Karpas-422 (cell line): ENCODE measurements around the gene ZBTB7C. TPM values are rescaled to one million over a fixed set of nuclear protein-coding genes. Genes with fewer than 3 reads are reported as not detected.

ENCODE experiments used
- DNase-seq: peaks from one replicate; pipeline ENCODE4 v3.0.0-alpha.2; 2015
- H2AFZ ChIP-seq: fragments of 200-600 bp; sonication (generic); 2 replicates; pipeline ENCODE4 v1.6.1; 2014; ENCODE audit warnings: antibody characterized with exemption, low read length, mixed read lengths
- H3K27ac ChIP-seq: fragments of 200-600 bp; sonication (generic); 2 replicates; pipeline ENCODE4 v1.5.1; 2014; ENCODE audit warnings: mild to moderate bottlenecking, low read length, moderate library complexity
- H3K27me3 ChIP-seq: fragments of 200-600 bp; sonication (generic); 2 replicates; pipeline ENCODE4 v1.6.1; 2014; ENCODE audit warnings: low read length, mixed read lengths
- H3K36me3 ChIP-seq: fragments of 200-600 bp; sonication (generic); 2 replicates; pipeline ENCODE4 v1.6.1; 2014; ENCODE audit warnings: low read length, mixed read lengths; ENCODE audit not compliant: insufficient read depth
- H3K4me1 ChIP-seq: fragments of 200-600 bp; sonication (generic); 2 replicates; pipeline ENCODE4 v1.6.1; 2014; ENCODE audit warnings: mild to moderate bottlenecking, low read length, mixed read lengths
- H3K4me2 ChIP-seq: fragments of 200-600 bp; sonication (generic); 2 replicates; pipeline ENCODE4 v1.6.1; 2014; ENCODE audit warnings: low read length, low read depth, mild to moderate bottlenecking; ENCODE audit not compliant: poor library complexity, severe bottlenecking
- H3K4me3 ChIP-seq: fragments of 200-600 bp; sonication (generic); 2 replicates; pipeline ENCODE4 v1.5.1; 2014; ENCODE audit warnings: mild to moderate bottlenecking, antibody characterized with exemption, low read length, mixed read lengths
- H3K79me2 ChIP-seq: fragments of 200-600 bp; sonication (generic); 2 replicates; pipeline ENCODE4 v1.6.1; 2014; ENCODE audit warnings: mild to moderate bottlenecking, low read length, mixed read lengths
- H3K9ac ChIP-seq: fragments of 200-600 bp; sonication (generic); 2 replicates; pipeline ENCODE4 v1.6.0; 2014; ENCODE audit warnings: low read length
- H3K9me2 ChIP-seq: fragments of 200-600 bp; sonication (generic), shearing (Covaris generic); replicated peaks from 2 replicates; pipeline ENCODE4 v1.6.0; 2014; ENCODE audit warnings: mild to moderate bottlenecking, low read length, moderate library complexity; ENCODE audit not compliant: insufficient read depth
- H3K9me3 ChIP-seq: fragments of 300-700, 200-600 bp; sonication (generic); 2 replicates; pipeline ENCODE4 v1.6.1; 2014; ENCODE audit warnings: low read length, mixed read lengths
- H4K20me1 ChIP-seq: fragments of 200-600 bp; sonication (generic); 2 replicates; pipeline ENCODE4 v1.6.1; 2014; ENCODE audit warnings: mild to moderate bottlenecking, antibody characterized with exemption, low read length, low read depth; ENCODE audit not compliant: insufficient read depth
- total RNA-seq: library from RNA; depleted of rRNA; stranded (reverse); fragments of >200 nt; shearing (Covaris generic); gene quantifications from 2 replicates; pipeline ENCODE4 v1.2.3, GENCODE V29; 2014; ENCODE audit warnings: low replicate concordance

The ZBTB7C gene
- total RNA-seq, 1 experiment from 2014 or later, result not detected

- H3K9me2 ChIP-seq, result no peaks in the 10 kb centered on the region
- no peaks in the 10 kb centered on the region for H3K79me2 ChIP-seq
- no peaks in the 10 kb centered on the region for H3K36me3 ChIP-seq
- no peaks in the 10 kb centered on the region for H3K9me3 ChIP-seq
- H4K20me1 ChIP-seq, result no peaks in the 10 kb centered on the region
- DNase-seq, result no peak
- H3K4me1 ChIP-seq, result no peaks in the 10 kb centered on the region
- H3K27ac ChIP-seq, result no peak overlapping the region
- no peak overlapping the region for H3K4me2 ChIP-seq
- H3K27me3 ChIP-seq, result no peaks in the 10 kb centered on the region
- no peak overlapping the region for H2AFZ ChIP-seq
- H3K9ac ChIP-seq, result no peak overlapping the region
- H3K4me3 ChIP-seq, result no peak overlapping the region
Observed at GRCh38 chr18:48066225-48066652, 342.9 kb downstream of the ZBTB7C start.

GRCh38 chr18:48065601-48065995 is 343.6 kb downstream of the ZBTB7C start:
- no peaks in the 10 kb centered on the region for H3K9me3 ChIP-seq
- no peak overlapping the region for H3K4me3 ChIP-seq
- H3K4me2 ChIP-seq, result no peak overlapping the region
- no peak for DNase-seq
- no peak overlapping the region for H3K9ac ChIP-seq
- no peaks in the 10 kb centered on the region for H4K20me1 ChIP-seq
- no peak overlapping the region for H3K27ac ChIP-seq
- H3K9me2 ChIP-seq, result no peaks in the 10 kb centered on the region
- H3K4me1 ChIP-seq, result no peaks in the 10 kb centered on the region
- H3K79me2 ChIP-seq, result no peaks in the 10 kb centered on the region
- no peaks in the 10 kb centered on the region for H3K27me3 ChIP-seq
- H2AFZ ChIP-seq, result no peak overlapping the region
- H3K36me3 ChIP-seq, result no peaks in the 10 kb centered on the region

- H2AFZ ChIP-seq, result no peak overlapping the region
- no peaks in the 10 kb centered on the region for H3K9me2 ChIP-seq
- no peak for DNase-seq
- no peaks in the 10 kb centered on the region for H3K4me1 ChIP-seq
- no peak overlapping the region for H3K9ac ChIP-seq
- no peaks in the 10 kb centered on the region for H3K9me3 ChIP-seq
- H4K20me1 ChIP-seq, result no peaks in the 10 kb centered on the region
- no peak overlapping the region for H3K27ac ChIP-seq
- H3K79me2 ChIP-seq, result no peaks in the 10 kb centered on the region
- no peak overlapping the region for H3K4me3 ChIP-seq
- H3K4me2 ChIP-seq, result no peak overlapping the region
- no peaks in the 10 kb centered on the region for H3K27me3 ChIP-seq
- no peaks in the 10 kb centered on the region for H3K36me3 ChIP-seq
Observed at GRCh38 chr18:48064978-48065600, 344.1 kb downstream of the ZBTB7C start.

GRCh38 chr18:48061781-48062570 is 347.2 kb downstream of the ZBTB7C start:
- H3K4me2 ChIP-seq, result no peak overlapping the region
- no peaks in the 10 kb centered on the region for H4K20me1 ChIP-seq

GRCh38 chr18:48060970-48061369 is 348.2 kb downstream of the ZBTB7C start:
- Histone ChIP-seq H4K20me1 (no peaks in the 10 kb centered on the region), H3K79me2 (no peaks in the 10 kb centered on the region), H3K36me3 (no peaks in the 10 kb centered on the region), H3K9ac (no peak overlapping the region), H3K9me2 (no peaks in the 10 kb centered on the region), H3K4me3 (no peak overlapping the region), H3K27me3 (no peaks in the 10 kb centered on the region), H3K4me2 (no peak overlapping the region), H3K9me3 (no peaks in the 10 kb centered on the region), H3K4me1 (no peaks in the 10 kb centered on the region), H3K27ac (no peak overlapping the region), H2AFZ (no peak overlapping the region)
- no peak for DNase-seq

More at GRCh38 chr18:48061781-48062570, 347.2 kb downstream of the ZBTB7C start:
- Histone ChIP-seq H3K4me3 (no peak overlapping the region), H3K27me3 (no peaks in the 10 kb centered on the region), H3K4me1 (no peaks in the 10 kb centered on the region), H3K9me3 (no peaks in the 10 kb centered on the region), H3K36me3 (no peaks in the 10 kb centered on the region), H3K9ac (no peak overlapping the region), H2AFZ (no peak overlapping the region), H3K9me2 (no peaks in the 10 kb centered on the region), H3K79me2 (no peaks in the 10 kb centered on the region), H3K27ac (no peak overlapping the region)
- DNase-seq, result no peak

- DNase-seq, result no peak
- Histone ChIP-seq H3K36me3 (no peaks in the 10 kb centered on the region), H2AFZ (no peak overlapping the region), H3K27me3 (no peaks in the 10 kb centered on the region), H3K4me2 (no peak overlapping the region), H3K79me2 (no peaks in the 10 kb centered on the region), H3K27ac (no peak overlapping the region), H3K4me1 (no peaks in the 10 kb centered on the region), H3K9ac (no peak overlapping the region), H4K20me1 (no peaks in the 10 kb centered on the region), H3K9me3 (no peaks in the 10 kb centered on the region), H3K9me2 (no peaks in the 10 kb centered on the region), H3K4me3 (no peak overlapping the region)
Observed at GRCh38 chr18:48060346-48060745, 348.8 kb downstream of the ZBTB7C start.

- H3K9me3 ChIP-seq, result no peaks in the 10 kb centered on the region
- H3K9me2 ChIP-seq, result no peaks in the 10 kb centered on the region
- no peak overlapping the region for H3K27ac ChIP-seq
- no peaks in the 10 kb centered on the region for H4K20me1 ChIP-seq
- no peak overlapping the region for H3K4me3 ChIP-seq
- H3K27me3 ChIP-seq, result no peaks in the 10 kb centered on the region
- no peak for DNase-seq
- no peak overlapping the region for H3K9ac ChIP-seq
- no peaks in the 10 kb centered on the region for H3K4me1 ChIP-seq
- no peaks in the 10 kb centered on the region for H3K79me2 ChIP-seq
- no peaks in the 10 kb centered on the region for H3K36me3 ChIP-seq
- no peak overlapping the region for H2AFZ ChIP-seq
- H3K4me2 ChIP-seq, result no peak overlapping the region
Observed at GRCh38 chr18:48059455-48060010, 349.6 kb downstream of the ZBTB7C start.

GRCh38 chr18:48058486-48058885 is 350.7 kb downstream of the ZBTB7C start:
- DNase-seq, result no peak
- Histone ChIP-seq H3K4me1 (no peaks in the 10 kb centered on the region), H3K36me3 (no peaks in the 10 kb centered on the region), H4K20me1 (no peaks in the 10 kb centered on the region), H3K27ac (no peak overlapping the region), H3K9me3 (no peaks in the 10 kb centered on the region), H3K4me3 (no peak overlapping the region), H2AFZ (no peak overlapping the region), H3K27me3 (no peaks in the 10 kb centered on the region), H3K9me2 (no peaks in the 10 kb centered on the region), H3K79me2 (no peaks in the 10 kb centered on the region), H3K4me2 (no peak overlapping the region), H3K9ac (no peak overlapping the region)
